Adrenal gland (tissue), 5 donors: ENCODE measurements around the gene TMEM221.

ENCODE experiments used
- CTCF ChIP-seq, 6 experiments: fragments of 450-650 bp in 4 of 6; fragments of 200-600 bp in 2 of 6; sonication (generic) in 1 of 6; IDR thresholded peaks; 1 replicate in 5 of 6; 2 replicates in 1 of 6; pipeline versions ENCODE4 v1.5.1 to v1.8.0; 2016 to 2021; ENCODE audit warnings: antibody characterized with exemption in 6 of 6, mild to moderate bottlenecking in 2 of 6, moderate library complexity in 1 of 6
- POLR2A ChIP-seq, 2 donors: fragments of 450-650 bp; IDR thresholded peaks; one replicate each; pipeline ENCODE4 v1.6.1; 2017; ENCODE audit warnings: antibody characterized with exemption in 2 of 2, mild to moderate bottlenecking in 2 of 2, moderate library complexity in 1 of 2
- donor health status: DM: no; HTN: no; CAD: no.

DNA sequence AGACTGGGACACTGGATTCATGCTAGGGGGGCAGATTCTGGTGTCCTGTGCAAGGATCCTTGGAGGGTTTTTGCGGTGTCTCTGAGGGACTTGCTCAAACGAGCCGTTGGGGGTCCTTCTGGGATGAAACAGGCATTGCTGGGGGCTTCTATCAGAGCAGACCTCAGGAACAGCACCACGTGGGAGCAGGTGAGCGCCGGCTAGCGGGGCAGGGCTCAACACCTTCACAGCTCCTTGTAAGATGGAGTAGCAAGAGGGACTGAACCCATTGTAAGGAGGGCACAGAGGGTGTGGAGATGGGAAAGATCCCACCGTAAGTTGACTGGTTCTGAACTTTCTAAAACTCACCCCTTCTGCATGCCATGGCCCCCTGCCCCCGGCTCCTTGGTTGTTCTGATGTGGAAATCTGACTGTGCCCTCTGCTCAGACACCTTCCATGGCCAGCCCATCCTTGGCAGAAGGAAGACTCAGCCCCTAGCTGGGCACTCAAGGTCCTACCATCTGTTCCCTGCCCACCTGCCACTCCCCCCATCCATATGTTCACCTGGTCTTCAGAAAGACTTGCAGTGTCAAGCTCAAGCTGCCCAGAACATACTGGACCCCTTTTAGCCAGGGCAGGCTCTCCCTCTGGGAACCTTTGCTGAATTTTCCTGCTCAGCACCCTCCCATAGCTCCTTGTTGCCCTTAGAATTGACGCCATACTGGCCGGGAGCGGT lies 23.1 kb upstream of the TMEM221 start:
- no peak for TF ChIP-seq POLR2A (IDR thresholded peaks at IDR 0.05)
- no peak for TF ChIP-seq CTCF (IDR thresholded peaks at IDR 0.05)
